Parietal lobe (tissue), 2 donors: Measurements from ENCODE around the gene HCAR1. TPM values are rescaled to one million over a fixed set of nuclear protein-coding genes. Genes with fewer than 3 reads are reported as not detected.

Experiments used
- small RNA-seq: library from RNA; depleted of rRNA; stranded (forward); fragments of <200 nt; gene quantifications from one replicate; pipeline ENCODE3, GENCODE V24; 2014; ENCODE audit warnings: low replicate concordance
- total RNA-seq: library from RNA; depleted of rRNA; stranded (reverse); fragments of >200 nt; gene quantifications from one replicate; pipeline ENCODE4 v1.2.3, GENCODE V29; 2014

Gene HCAR1
- total RNA-seq, result 0.31 TPM

GRCh38 chr12:122730215-122731014, at the start of gene HCAR1:
Gene HCAR1, minus strand, starts transcription at chr12:122730844. Its CDS starts 505 bp downstream, at chr12:122730339.

GRCh38 chr12:122752464-122753318, 22.0 kb upstream of the HCAR1 start, which contains the start of gene DENR:
Gene DENR, plus strand, starts transcription at chr12:122752824. Its CDS starts 878 bp downstream, at chr12:122753702.

GRCh38 chr12:122716658-122717057, 14.0 kb downstream of the HCAR1 start, which contains the start of gene HCAR3:
Gene HCAR3, minus strand, starts transcription at chr12:122716811. Its CDS starts 74 bp downstream, at chr12:122716737.

GRCh38 chr12:122702890-122703611, 27.6 kb downstream of the HCAR1 start, which contains the start of gene HCAR2:
Gene HCAR2, minus strand, starts transcription at chr12:122703357. Its CDS starts 74 bp downstream, at chr12:122703283.

Small RNA genes within 50 kb of the gene (small RNA-seq; reads per million reads assigned to genes)
- not detected for gene AC026333.2
- gene RF00019, result not detected

Other genes starting within 250 kb of the HCAR1 start
- 51.3 TPM for gene ZCCHC8, start 229.9 kb downstream of the HCAR1 start, total RNA-seq
- 127 TPM for gene RSRC2, start 203.9 kb downstream of the HCAR1 start, total RNA-seq
- gene KNTC1, start 203.6 kb downstream of the HCAR1 start, total RNA-seq, result 94.2 TPM
- gene HCAR2, start 27.5 kb downstream of the HCAR1 start, total RNA-seq, result not detected
- not detected for gene HCAR3, start 14.0 kb downstream of the HCAR1 start, total RNA-seq
- gene DENR, start 22.0 kb upstream of the HCAR1 start, total RNA-seq, result 35.7 TPM
- gene CCDC62, start 43.7 kb upstream of the HCAR1 start, total RNA-seq, result 7.2 TPM
- 136 TPM for gene HIP1R, start 104.6 kb upstream of the HCAR1 start, total RNA-seq
- 35.1 TPM for gene VPS37B, start 165.3 kb upstream of the HCAR1 start, total RNA-seq
- 42.3 TPM for gene ABCB9, start 235.6 kb upstream of the HCAR1 start, total RNA-seq
- gene OGFOD2, start 244.4 kb upstream of the HCAR1 start, total RNA-seq, result 8.1 TPM
- gene ARL6IP4, start 249.8 kb upstream of the HCAR1 start, total RNA-seq, result 31.3 TPM